Upper lobe of right lung (tissue), 1 donor: ENCODE measurements around the gene DLG2. TPM values are rescaled to one million over a fixed set of nuclear protein-coding genes. Genes with fewer than 3 reads are reported as not detected.
"Not testable (repeated sequence)": the region's sequence is repeated elsewhere in the genome, so short reads cannot be mapped to it uniquely, and the experiment has no call there.

Source experiments
- ATAC-seq: fragments of 200-7000 bp; cut with Tn5 transposase; one replicate; pipeline ENCODE4 v1.9.1; 2020; ENCODE audit warnings: mild to moderate bottlenecking, moderate library complexity
- DNase-seq: peaks from one replicate; pipeline ENCODE4 v3.0.0-alpha.2; 2020
- H3K27ac ChIP-seq: fragments of 200-600 bp; one replicate; pipeline ENCODE4 v1.8.0; 2022
- H3K27me3 ChIP-seq: fragments of 200-600 bp; one replicate; pipeline ENCODE4 v1.8.0; 2022; ENCODE audit warnings: mild to moderate bottlenecking
- H3K36me3 ChIP-seq: fragments of 200-600 bp; one replicate; pipeline ENCODE4 v1.8.0; 2022
- H3K4me1 ChIP-seq: fragments of 200-600 bp; one replicate; pipeline ENCODE4 v1.8.0; 2022
- H3K4me3 ChIP-seq: fragments of 200-600 bp; one replicate; pipeline ENCODE4 v1.8.0; 2022; ENCODE audit warnings: mild to moderate bottlenecking
- H3K9me3 ChIP-seq: fragments of 200-600 bp; one replicate; pipeline ENCODE4 v1.8.0; 2022
- intact Hi-C: fragments of 100-400 bp; cut with DNase I; formaldehyde crosslinking; loops from one replicate; pipeline ENCODE4 v1.11.0; 2022
- total RNA-seq: library from RNA; stranded (reverse); fragmentation: NEBNext Ultra II Directional; extraction: Animal tissue kit (Norgen Biotek cat#: 25700); gene quantifications from one replicate; pipeline ENCODE4 v1.2.1, GENCODE V29; 2021
- TF ChIP-seq, protein P1 (sequence below): fragments of 200-600 bp; IDR thresholded peaks from one replicate; pipeline ENCODE4 v1.8.0; 2022; ENCODE audit warnings: antibody characterized with exemption
- donor health status: DM: no; HTN: yes; CAD: no; lungs with severe emphysema.

DLG2 gene
- total RNA-seq, 1 donor from 2014 or later: 9.7 TPM

DNA sequence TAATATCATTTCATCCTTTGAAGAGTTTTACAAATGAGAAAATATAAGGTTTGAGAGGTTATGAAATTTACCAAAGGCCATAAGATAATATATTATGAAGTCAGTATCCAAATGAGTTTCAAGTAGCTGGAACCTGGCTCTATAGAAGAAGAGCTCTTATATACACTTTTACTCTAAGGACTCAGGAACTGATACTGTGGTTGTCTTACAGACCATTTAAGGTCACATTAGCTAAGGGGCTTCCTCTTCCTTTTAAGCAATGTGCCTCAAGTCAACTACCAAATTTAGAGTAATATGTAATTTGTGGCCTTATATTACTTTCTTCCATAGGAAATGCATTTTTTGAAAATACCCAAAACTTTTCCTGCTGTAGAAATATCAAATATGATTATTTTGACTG, 369.3 kb downstream of the DLG2 start:
- intact Hi-C loops: no loop called here
- TF ChIP-seq, protein P1, sequence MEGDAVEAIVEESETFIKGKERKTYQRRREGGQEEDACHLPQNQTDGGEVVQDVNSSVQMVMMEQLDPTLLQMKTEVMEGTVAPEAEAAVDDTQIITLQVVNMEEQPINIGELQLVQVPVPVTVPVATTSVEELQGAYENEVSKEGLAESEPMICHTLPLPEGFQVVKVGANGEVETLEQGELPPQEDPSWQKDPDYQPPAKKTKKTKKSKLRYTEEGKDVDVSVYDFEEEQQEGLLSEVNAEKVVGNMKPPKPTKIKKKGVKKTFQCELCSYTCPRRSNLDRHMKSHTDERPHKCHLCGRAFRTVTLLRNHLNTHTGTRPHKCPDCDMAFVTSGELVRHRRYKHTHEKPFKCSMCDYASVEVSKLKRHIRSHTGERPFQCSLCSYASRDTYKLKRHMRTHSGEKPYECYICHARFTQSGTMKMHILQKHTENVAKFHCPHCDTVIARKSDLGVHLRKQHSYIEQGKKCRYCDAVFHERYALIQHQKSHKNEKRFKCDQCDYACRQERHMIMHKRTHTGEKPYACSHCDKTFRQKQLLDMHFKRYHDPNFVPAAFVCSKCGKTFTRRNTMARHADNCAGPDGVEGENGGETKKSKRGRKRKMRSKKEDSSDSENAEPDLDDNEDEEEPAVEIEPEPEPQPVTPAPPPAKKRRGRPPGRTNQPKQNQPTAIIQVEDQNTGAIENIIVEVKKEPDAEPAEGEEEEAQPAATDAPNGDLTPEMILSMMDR: no peak
- H3K9me3 ChIP-seq: no peaks in the 10 kb centered on the region

GRCh38 chr11:85256433-85256832, 370.7 kb downstream of the DLG2 start:
- no peaks in the 10 kb centered on the region for H3K36me3 ChIP-seq
- TF ChIP-seq, protein P1: no peak
- intact Hi-C loops: no loop called here
- no peak overlapping the region for H3K27ac ChIP-seq
- no peaks in the 10 kb centered on the region for H3K4me1 ChIP-seq
- DNase-seq: no peak
- no peaks in the 10 kb centered on the region for H3K27me3 ChIP-seq
- no peak for ATAC-seq
- no peak overlapping the region for H3K4me3 ChIP-seq
- H3K9me3 ChIP-seq: no peaks in the 10 kb centered on the region

More for the DNA sequence above, 369.3 kb downstream of the DLG2 start:
- no peak overlapping the region for H3K4me3 ChIP-seq
- no peak overlapping the region for H3K27ac ChIP-seq
- DNase-seq (no peak), ATAC-seq (no peak)
- H3K36me3 ChIP-seq: no peaks in the 10 kb centered on the region
- H3K27me3 ChIP-seq: no peaks in the 10 kb centered on the region
- H3K4me1 ChIP-seq: no peaks in the 10 kb centered on the region

- Histone ChIP-seq H3K9me3 (no peaks in the 10 kb centered on the region), H3K27ac (no peak overlapping the region), H3K4me3 (no peak overlapping the region), H3K27me3 (no peaks in the 10 kb centered on the region), H3K36me3 (no peaks in the 10 kb centered on the region), H3K4me1 (no peaks in the 10 kb centered on the region)
- intact Hi-C loops: no loop called here
- DNase-seq (no peak), ATAC-seq (no peak)
- TF ChIP-seq, protein P1: no peak
Observed at GRCh38 chr11:85249482-85249881, 377.7 kb downstream of the DLG2 start.

- no peak overlapping the region for H3K27ac ChIP-seq
- H3K36me3 ChIP-seq: no peaks in the 10 kb centered on the region
- intact Hi-C loops: no loop called here
- H3K27me3 ChIP-seq: no peaks in the 10 kb centered on the region
- ATAC-seq (no peak), DNase-seq (no peak)
- no peaks in the 10 kb centered on the region for H3K9me3 ChIP-seq
- H3K4me3 ChIP-seq: no peak overlapping the region
- no peaks in the 10 kb centered on the region for H3K4me1 ChIP-seq
- TF ChIP-seq, protein P1: no peak
Observed at GRCh38 chr11:85247797-85248196, 379.3 kb downstream of the DLG2 start.

DNA sequence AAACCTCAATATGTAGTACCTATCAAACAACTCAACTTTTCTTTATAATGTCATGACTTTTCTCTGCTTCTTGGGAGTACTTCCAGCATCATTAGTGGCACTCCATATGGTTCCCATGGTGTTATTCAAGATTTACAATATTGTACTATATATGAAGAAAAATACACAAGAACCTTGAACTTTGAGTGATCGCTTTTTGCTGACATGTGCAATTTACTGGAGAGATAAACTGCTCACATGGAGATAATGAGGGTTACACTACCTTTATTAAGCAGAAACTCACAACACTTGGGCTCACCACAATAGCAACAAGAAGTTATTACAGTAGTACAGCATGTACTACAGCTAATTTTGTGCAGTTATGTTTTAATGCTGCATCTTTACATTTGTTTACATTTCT, 388.2 kb downstream of the DLG2 start:
- intact Hi-C loops: no loop called here
- no peak for ATAC-seq

DNA sequence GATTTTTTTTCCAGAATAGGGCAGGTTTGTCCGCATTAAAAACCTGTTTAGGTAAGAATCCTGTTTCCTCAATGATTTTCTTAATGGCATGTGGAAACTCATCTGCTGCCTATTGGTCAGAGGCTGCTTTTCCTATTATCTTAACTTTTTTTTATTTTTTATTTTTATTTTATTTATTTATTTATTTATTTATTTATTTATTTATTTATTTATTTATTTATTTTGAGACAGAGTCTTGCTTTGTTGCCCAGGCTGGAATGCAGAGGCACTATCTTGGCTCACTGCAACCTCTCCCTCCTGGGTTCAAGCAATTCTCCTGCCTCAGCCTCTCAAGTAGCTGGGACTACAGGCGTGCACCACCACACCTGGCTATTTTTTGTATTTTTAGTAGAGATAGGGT, 389.1 kb downstream of the DLG2 start:
- H3K27me3 ChIP-seq, intact Hi-C loops, H3K4me3 ChIP-seq, ATAC-seq, DNase-seq, H3K4me1 ChIP-seq, H3K36me3 ChIP-seq, H3K27ac ChIP-seq: not testable (repeated sequence)
- peaks cover 17% of the 10 kb centered on the region for H3K9me3 ChIP-seq

More for the DNA sequence above, 388.2 kb downstream of the DLG2 start:
- TF ChIP-seq, protein P1: no peak
- H3K36me3 ChIP-seq: no peaks in the 10 kb centered on the region
- H3K4me3 ChIP-seq: no peak overlapping the region
- no peaks in the 10 kb centered on the region for H3K27me3 ChIP-seq
- no peak for DNase-seq
- H3K9me3 ChIP-seq: peaks cover 17% of the 10 kb centered on the region
- no peaks in the 10 kb centered on the region for H3K4me1 ChIP-seq
- no peak overlapping the region for H3K27ac ChIP-seq
